MM.1S (cell line): Measurements from ENCODE around the gene ERCC2.

Experiments used
- CTCF ChIP-seq: fragments of 300-600 bp; sonication (generic); IDR thresholded peaks from 2 replicates; pipeline ENCODE4 v1.5.1; 2016; ENCODE audit warnings: antibody characterized with exemption, low read length, mixed read lengths
- EZH2phosphoT487 ChIP-seq: fragments of 300-600 bp; sonication (generic); IDR thresholded peaks from 2 replicates; pipeline ENCODE4 v1.6.1; 2018; ENCODE audit warnings: antibody characterized with exemption, low read length

- TF ChIP-seq CTCF (no peak), EZH2phosphoT487 (no peak)
Measured at GRCh38 chr19:45414468-45414867, 44.1 kb upstream of the ERCC2 start.
